ENCODE results near the gene TFPI2.

The TFPI2 gene

DNA sequence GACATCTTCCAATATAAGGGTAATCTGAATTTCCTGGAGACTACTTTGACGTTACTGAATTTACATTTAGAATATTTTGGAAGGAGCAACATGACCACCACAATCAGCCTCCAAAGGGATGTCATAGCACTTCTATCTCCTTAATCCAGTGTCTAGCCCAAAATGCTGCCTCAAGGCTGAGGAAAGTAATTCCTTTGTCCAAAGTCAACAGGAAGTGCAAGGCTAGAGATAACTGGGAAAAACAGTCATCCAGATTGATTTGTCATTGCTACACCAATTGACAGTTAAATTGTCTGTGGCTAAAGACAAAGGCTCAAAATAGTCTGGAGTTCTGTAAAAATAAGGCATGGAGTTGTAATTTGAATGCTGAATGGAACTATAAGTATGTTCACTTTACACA, 3.9 kb upstream of the TFPI2 start:
- no peaks in the 10 kb centered on the region for H4K20me1 ChIP-seq (ENCODE audit: insufficient read depth, low read length)
- no peaks in the 10 kb centered on the region for H3K79me2 ChIP-seq (ENCODE audit: low read length)
- no peak for TF ChIP-seq EZH2phosphoT487 (IDR thresholded peaks at IDR 0.05; ENCODE audit: low read depth)
- TF ChIP-seq, protein P1, sequence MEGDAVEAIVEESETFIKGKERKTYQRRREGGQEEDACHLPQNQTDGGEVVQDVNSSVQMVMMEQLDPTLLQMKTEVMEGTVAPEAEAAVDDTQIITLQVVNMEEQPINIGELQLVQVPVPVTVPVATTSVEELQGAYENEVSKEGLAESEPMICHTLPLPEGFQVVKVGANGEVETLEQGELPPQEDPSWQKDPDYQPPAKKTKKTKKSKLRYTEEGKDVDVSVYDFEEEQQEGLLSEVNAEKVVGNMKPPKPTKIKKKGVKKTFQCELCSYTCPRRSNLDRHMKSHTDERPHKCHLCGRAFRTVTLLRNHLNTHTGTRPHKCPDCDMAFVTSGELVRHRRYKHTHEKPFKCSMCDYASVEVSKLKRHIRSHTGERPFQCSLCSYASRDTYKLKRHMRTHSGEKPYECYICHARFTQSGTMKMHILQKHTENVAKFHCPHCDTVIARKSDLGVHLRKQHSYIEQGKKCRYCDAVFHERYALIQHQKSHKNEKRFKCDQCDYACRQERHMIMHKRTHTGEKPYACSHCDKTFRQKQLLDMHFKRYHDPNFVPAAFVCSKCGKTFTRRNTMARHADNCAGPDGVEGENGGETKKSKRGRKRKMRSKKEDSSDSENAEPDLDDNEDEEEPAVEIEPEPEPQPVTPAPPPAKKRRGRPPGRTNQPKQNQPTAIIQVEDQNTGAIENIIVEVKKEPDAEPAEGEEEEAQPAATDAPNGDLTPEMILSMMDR (IDR thresholded peaks at IDR 0.05; ENCODE audit: low read depth, low read length), result no peak
- H3K27ac ChIP-seq (ENCODE audit: low read length), result no peak overlapping the region
- peaks cover 18% of the 10 kb centered on the region for H3K4me1 ChIP-seq (ENCODE audit: low read length)
- H3K9ac ChIP-seq (ENCODE audit: low read length), result no peak overlapping the region
- H3K4me2 ChIP-seq (ENCODE audit: low read length), result no peak overlapping the region
- H3K4me3 ChIP-seq (ENCODE audit: low read length), result no peak overlapping the region
- H3K27me3 ChIP-seq (ENCODE audit: low read depth, low read length), result peaks cover 11% of the 10 kb centered on the region
- no peak overlapping the region for H2AFZ ChIP-seq (ENCODE audit: low read depth, low read length)
- H3K9me3 ChIP-seq (ENCODE audit: insufficient read depth, low read length), result no peaks in the 10 kb centered on the region
- no peaks in the 10 kb centered on the region for H3K36me3 ChIP-seq (replicated peaks; ENCODE audit: low read depth, low read length)

DNA sequence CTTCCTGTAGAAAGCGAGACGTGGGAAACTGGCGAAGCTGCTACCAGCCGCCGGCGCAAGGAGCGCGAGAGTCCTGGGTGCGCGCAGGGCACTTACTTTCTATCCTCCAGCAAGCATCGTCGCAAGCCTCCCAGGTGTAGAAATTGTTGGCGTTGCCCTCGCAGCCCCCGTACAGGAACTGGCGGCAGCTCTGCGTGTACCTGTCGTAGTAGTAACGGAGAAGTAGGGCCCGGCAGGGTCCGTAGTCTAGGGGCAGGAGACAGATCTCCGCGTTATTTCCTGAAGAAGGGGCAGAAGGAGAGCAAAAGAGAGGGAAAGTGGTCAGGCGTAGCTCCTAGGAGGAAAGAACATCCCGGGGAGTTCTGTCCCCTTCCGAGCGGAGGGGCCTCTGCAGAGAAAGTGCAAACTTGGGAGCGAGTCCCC, 501 bp downstream of the TFPI2 start:
- H3K4me3 ChIP-seq (ENCODE audit: low read length), result no peak overlapping the region
- H2AFZ ChIP-seq (ENCODE audit: low read depth, low read length), result no peak overlapping the region

DNA sequence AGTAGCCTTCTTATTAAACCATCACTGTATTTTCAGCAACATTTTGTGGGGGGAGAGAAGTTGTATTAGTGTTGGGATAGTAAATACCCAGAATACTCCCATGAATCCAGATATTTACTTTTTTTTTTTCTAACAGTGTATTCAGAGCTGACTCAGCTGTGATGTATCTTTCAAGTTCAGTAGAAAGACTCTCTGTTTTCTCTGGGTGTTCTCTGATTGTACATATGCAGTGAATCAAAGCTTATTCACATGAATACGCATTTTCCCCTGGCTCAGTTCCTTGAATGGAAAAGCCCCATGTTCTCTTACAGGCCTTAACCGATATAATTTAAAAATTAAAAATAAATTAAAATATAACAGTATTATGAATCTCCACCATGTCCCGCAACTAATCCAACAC, 1.3 kb downstream of the TFPI2 start:
- Histone ChIP-seq H3K27ac (ENCODE audit: low read length) (no peak overlapping the region), H3K9me3 (ENCODE audit: insufficient read depth, low read length) (no peaks in the 10 kb centered on the region), H4K20me1 (ENCODE audit: insufficient read depth, low read length) (no peaks in the 10 kb centered on the region), H3K36me3 (replicated peaks; ENCODE audit: low read depth, low read length) (no peaks in the 10 kb centered on the region), H3K4me2 (ENCODE audit: low read length) (no peak overlapping the region), H2AFZ (ENCODE audit: low read depth, low read length) (no peak overlapping the region), H3K9ac (ENCODE audit: low read length) (no peak overlapping the region), H3K4me1 (ENCODE audit: low read length) (peaks cover 18% of the 10 kb centered on the region), H3K4me3 (ENCODE audit: low read length) (no peak overlapping the region), H3K79me2 (ENCODE audit: low read length) (no peaks in the 10 kb centered on the region), H3K27me3 (ENCODE audit: low read depth, low read length) (0 out of 2 replicates have a peak, but pooled peaks cover 3% of the 10 kb centered on the region)
- TF ChIP-seq EZH2phosphoT487 (IDR thresholded peaks at IDR 0.05; ENCODE audit: low read depth), result no peak
- TF ChIP-seq, protein P1 (IDR thresholded peaks at IDR 0.05; ENCODE audit: low read depth, low read length), result no peak

More for the DNA sequence above, 501 bp downstream of the TFPI2 start:
- H3K27ac ChIP-seq (ENCODE audit: low read length), result no peak overlapping the region
- no peak overlapping the region for H3K9ac ChIP-seq (ENCODE audit: low read length)
- H3K4me1 ChIP-seq (ENCODE audit: low read length), result peaks cover 18% of the 10 kb centered on the region
- no peaks in the 10 kb centered on the region for H3K9me3 ChIP-seq (ENCODE audit: insufficient read depth, low read length)
- no peaks in the 10 kb centered on the region for H3K79me2 ChIP-seq (ENCODE audit: low read length)
- no peaks in the 10 kb centered on the region for H3K36me3 ChIP-seq (replicated peaks; ENCODE audit: low read depth, low read length)
- 0 out of 2 replicates have a peak, but pooled peaks cover 3% of the 10 kb centered on the region for H3K27me3 ChIP-seq (ENCODE audit: low read depth, low read length)
- H4K20me1 ChIP-seq (ENCODE audit: insufficient read depth, low read length), result no peaks in the 10 kb centered on the region
- TF ChIP-seq EZH2phosphoT487 (IDR thresholded peaks at IDR 0.05; ENCODE audit: low read depth), result no peak
- TF ChIP-seq, protein P1 (IDR thresholded peaks at IDR 0.05; ENCODE audit: low read depth, low read length), result no peak
- H3K4me2 ChIP-seq (ENCODE audit: low read length), result no peak overlapping the region

DNA sequence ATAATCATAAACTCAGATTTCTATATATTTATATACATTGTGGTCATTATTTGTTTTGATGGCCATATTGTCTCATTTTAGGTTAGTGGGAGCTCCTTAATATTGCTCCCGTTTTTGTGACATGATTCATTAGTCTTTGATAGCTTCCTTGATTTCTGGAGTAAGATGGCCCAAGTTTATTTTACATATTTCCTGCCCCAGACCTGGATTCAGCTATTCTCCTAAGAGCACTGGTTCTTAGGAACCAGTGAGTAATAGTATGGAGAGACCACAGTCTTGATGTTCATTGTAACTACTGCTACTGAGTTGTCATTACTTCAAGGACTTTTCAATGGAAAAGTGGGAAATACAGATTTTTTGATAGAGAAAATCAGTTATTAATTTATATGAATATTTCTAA, 6.0 kb downstream of the TFPI2 start:
- Histone ChIP-seq H2AFZ (ENCODE audit: low read depth, low read length) (no peak overlapping the region), H3K9ac (ENCODE audit: low read length) (no peak overlapping the region), H3K4me3 (ENCODE audit: low read length) (no peak overlapping the region), H3K4me1 (ENCODE audit: low read length) (no peaks in the 10 kb centered on the region), H3K27ac (ENCODE audit: low read length) (no peak overlapping the region), H3K4me2 (ENCODE audit: low read length) (no peak overlapping the region), H3K27me3 (ENCODE audit: low read depth, low read length) (0 out of 2 replicates have a peak, but pooled peaks cover 3% of the 10 kb centered on the region), H3K36me3 (replicated peaks; ENCODE audit: low read depth, low read length) (no peaks in the 10 kb centered on the region), H4K20me1 (ENCODE audit: insufficient read depth, low read length) (no peaks in the 10 kb centered on the region), H3K79me2 (ENCODE audit: low read length) (no peaks in the 10 kb centered on the region), H3K9me3 (ENCODE audit: insufficient read depth, low read length) (no peaks in the 10 kb centered on the region)
- TF ChIP-seq, protein P1 (IDR thresholded peaks at IDR 0.05; ENCODE audit: low read depth, low read length), result no peak
- TF ChIP-seq EZH2phosphoT487 (IDR thresholded peaks at IDR 0.05; ENCODE audit: low read depth), result no peak

All from OCI-LY3 (cell line).